GM18907 (cell line): ENCODE data around the gene CACNB4.
"Not testable (repeated sequence)": the region's sequence is repeated elsewhere in the genome, so short reads cannot be mapped to it uniquely, and the experiment has no call there.

Experiments
- ATAC-seq: cut with Tn5 transposase; IDR thresholded peaks from one replicate; pipeline ENCODE4 v1.9.1; 2021; ENCODE audit warnings: mild to moderate bottlenecking, moderate library complexity; ENCODE audit not compliant: unreplicated experiment

The CACNB4 gene

DNA sequence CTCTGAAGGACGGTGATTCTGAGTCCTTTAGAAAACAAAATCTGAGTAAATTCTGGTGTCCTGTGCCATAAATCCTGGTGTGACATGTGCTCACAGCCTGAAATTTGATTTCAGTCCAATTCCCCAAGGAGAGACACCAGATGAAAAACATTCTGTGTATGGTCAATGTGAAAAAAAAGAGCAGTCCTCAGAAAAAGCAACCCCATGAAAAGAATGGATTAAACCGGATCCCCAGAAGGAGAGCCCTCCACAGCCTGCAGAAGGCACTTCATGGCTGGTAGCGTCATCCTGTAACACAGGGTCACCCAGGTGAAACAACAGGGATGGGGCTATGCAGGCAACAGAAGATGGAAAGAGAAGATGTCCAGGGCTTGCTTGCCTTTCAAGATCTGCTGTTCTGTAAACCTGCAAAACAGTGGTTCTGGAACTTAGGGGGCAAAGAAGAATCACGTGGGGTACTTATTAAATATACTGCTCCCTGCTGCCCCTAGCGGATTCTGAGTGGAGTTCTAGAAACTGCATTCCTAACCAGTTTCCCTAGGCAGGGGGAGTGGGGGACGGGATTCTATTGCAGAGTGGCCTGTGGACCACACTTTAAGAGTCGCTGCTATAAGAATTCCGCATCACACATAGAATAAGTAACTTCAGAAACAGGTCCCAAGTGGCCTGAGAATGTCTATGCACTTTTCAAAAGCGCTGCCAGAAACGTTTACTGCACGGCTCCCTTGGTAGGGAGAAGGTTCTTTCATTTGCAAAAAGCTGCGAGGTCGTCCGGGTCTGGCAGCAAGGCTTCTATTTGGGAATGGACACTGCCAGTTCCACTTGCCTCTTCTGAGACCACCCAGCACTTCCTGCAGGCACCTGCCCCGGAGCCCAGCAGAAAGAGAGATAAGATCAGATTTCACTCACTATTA is 151.7 kb downstream of the CACNB4 start:
- ATAC-seq, result peak; percentile 86

DNA sequence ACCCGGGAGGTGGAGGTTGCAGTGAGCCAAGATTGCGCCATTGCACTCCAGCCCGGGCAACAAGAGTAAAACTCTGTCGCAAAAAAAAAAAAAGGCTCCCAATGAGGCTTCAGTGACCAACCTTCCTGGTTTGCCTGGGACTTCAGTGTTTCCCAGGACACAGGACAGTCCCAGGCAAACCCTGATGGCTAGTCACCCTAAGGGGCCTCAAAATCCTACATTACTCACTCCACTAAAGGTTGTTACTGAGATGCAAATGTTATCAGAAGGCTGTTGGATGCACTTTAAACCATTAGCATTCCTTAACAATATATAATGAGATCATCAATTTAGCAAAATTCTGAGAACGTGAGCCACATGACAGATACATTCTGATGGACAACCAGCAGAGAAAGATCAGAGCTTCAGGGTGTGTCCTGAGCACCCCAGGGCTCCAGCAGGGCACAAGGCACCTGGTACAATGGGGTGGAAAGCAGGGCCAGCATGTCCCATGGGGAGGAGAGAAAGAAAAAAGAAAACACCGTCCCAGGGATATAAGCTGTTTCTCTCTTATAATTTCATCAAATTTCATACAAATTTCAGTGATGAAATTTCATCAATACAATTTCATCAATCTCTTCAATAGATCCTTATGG is 152.5 kb downstream of the CACNB4 start:
- no peak for ATAC-seq

DNA sequence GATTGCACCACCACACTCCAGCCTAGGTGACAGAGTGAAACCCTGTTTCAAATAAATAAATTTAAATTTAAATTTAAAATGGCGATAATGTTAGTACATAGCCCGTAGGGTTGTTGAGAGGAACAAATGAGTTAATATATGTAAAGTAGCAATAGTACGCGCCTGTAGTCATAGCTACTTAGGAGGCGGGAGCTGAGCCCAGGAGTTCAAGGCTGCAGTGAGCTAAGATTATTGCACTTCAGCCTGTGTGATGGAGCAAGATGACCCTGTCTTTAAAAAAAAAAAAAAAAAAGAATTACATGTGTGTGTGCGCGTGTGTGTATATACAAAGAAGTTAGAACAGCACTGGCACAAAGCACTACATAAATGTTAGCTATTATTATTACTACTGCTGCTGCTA is 153.2 kb downstream of the CACNB4 start:
- no peak for ATAC-seq

GRCh38 chr2:151945186-151945585 is 153.7 kb downstream of the CACNB4 start:
- no peak for ATAC-seq

GRCh38 chr2:151943461-151943860 is 155.4 kb downstream of the CACNB4 start:
- ATAC-seq, result no peak

GRCh38 chr2:151942540-151943205 is 156.2 kb downstream of the CACNB4 start:
- ATAC-seq, result not testable (repeated sequence)

DNA sequence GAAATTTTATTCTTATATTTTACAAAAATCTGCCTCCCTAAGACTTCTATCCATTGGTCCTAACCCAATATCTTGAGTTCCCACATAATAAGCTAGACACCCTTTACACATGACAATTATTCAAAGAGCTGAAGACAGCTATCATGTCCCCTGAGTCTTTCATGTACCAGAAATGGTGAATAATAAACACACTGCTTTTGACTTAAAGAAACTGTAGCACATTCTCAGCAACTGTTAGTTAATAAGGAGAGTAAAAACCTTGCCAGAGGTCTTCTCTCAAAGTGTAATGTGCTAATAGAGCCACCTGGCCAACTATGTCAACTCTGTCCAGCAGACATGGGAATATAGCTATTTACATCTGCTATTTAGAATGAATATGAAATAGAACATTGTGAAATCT is 160.9 kb downstream of the CACNB4 start:
- ATAC-seq, result no peak

DNA sequence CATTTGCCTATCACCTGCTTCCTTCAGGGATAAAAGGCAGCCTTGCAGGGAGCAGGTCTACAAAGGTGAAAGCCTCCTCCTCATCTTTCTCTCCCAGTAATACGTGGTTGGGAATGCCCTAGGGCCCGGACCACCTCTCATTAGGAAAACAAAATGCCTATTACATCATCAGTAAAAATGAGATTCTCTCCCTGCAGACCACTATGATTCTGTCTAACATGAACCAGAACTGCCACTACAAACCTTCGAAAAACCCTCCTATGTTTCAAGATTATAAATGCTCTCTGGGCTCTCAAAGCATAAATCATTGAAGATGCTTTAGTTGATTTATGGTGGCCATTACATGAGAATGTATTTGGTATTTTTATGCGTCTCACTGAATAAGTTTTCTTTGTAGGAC is 162.2 kb downstream of the CACNB4 start:
- ATAC-seq, result no peak

DNA sequence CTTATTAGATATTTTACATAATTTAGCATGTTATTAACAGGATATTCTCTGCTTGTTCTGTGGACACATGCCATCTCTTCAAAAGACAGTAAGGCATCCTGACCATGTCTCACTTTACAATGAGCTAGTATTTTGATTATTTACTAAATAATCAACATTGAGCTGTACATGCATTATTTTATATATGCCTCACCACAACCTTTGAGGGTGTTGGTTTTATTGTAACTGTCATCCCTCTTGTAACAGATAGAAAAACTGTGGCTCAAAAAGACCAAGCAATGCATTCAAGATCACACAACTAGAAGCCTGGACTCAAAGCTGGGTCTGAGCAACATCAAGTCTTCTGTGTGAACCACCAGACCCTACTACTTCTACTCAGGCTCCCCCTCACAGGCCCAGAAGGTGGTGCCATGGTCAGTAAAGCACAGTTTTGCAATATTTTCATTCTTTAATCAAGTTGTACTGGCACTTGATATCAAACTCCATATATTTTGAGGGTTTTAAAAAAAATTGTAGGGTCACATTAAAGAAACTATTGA is 165.5 kb downstream of the CACNB4 start:
- ATAC-seq, result no peak

DNA sequence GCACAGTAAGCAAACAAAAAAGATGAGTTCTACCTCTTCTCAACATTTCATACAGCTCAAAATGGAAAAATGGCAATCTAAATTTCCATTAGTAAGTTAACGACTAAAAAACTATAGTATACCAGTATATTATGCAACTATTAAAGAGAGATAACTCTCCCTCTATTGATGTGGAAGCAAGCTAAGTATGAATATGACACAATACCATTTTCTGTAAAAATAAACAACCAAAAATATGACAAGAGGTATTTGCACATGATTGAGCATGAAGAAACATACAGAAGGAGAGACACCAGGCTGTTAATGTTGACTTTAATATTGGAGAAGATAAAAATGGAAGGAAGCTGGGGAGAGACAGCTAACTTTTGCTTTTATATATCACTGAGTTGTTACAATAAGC is 167.1 kb downstream of the CACNB4 start:
- no peak for ATAC-seq

DNA sequence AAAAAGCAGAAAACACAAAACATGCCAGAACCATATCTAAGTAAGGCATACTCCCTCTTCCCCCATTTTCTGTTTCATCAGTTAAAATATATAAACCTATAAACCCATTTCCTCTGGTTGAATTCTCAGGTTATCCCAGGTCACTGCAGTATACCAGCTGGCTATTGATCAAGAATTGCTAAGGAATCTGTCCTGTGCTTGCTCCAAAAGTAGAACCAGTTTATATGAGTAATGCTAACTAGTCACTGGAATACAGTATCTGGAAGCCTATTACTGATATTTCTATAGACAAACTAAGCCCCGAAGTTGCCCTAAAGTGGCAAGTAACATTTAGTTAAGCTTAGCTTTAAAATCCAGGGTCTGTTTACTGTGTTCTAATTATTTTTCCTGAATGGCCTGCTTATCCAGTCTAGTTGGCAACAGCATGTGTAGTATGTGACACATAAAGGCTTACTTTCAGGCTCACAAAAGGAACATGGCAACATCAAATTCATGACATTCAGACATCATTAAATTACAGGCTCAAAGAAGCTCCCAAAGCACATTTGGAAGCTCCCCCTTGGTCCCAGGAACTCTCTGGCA is 167.7 kb downstream of the CACNB4 start:
- ATAC-seq, result no peak

DNA sequence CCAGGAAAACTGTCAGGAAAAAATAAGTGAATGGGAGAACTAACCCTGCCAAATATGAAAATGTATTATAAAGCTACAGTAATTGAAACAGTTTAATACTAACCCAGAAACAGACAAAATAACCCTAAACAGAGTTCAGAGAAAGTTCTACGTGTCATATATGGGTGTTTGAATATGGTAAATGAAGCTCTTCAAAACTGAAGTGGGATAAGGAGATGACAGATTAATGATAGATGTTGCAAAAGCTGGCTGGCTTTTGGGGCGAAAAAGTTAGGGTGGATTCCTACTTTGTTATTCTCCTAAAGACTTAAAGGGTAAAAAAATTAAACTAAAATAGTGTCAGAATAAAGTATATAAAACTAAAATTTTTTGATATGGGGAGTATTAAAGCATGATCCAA is 168.8 kb downstream of the CACNB4 start:
- no peak for ATAC-seq

DNA sequence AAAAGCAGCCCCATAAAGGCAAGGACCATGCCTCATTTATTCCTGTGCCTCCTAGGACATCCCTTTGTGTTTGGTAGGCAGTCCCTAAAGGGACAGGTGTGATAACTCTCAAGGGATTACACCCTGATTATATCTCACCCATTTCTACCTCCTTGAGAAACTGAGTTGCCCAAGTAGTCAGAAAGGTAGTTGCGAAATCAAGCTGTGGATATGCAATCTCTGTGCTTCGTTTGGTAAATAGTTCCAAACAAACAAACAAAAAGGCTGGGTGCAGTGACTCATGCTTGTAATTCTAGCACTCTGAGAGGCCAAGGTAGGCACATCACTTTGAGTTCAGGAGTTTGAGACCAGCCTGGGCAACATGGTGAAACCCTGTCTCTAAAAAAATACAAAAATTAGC is 170.5 kb downstream of the CACNB4 start:
- ATAC-seq, result no peak

- ATAC-seq, result no peak
These were observed 171.2 kb downstream of the CACNB4 start for GRCh38 chr2:151927501-151928221.

GRCh38 chr2:151922845-151923666 is 175.8 kb downstream of the CACNB4 start:
- no peak for ATAC-seq

DNA sequence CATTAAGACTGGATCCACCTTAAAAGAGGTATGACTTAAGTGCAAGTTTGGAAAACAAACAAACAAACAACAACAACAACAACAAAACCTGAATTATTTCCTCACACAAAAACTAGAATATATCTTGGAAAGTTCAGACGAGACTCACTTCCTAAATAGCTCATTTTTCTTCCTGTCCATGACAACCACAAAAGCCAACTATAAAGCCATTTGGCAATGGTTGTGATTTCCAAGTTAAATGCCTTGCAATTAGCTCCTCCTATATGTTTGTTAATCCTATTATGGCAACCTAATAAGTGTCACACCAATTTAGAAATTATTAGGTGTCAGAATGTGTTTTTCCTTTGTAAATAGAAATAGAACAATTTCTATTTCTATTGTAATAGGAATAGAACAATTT is 179.1 kb downstream of the CACNB4 start:
- no peak for ATAC-seq

GRCh38 chr2:151918308-151918707 is 180.5 kb downstream of the CACNB4 start:
- ATAC-seq, result peak; percentile 72

GRCh38 chr2:151916632-151917031 is 182.2 kb downstream of the CACNB4 start:
- ATAC-seq, result no peak

DNA sequence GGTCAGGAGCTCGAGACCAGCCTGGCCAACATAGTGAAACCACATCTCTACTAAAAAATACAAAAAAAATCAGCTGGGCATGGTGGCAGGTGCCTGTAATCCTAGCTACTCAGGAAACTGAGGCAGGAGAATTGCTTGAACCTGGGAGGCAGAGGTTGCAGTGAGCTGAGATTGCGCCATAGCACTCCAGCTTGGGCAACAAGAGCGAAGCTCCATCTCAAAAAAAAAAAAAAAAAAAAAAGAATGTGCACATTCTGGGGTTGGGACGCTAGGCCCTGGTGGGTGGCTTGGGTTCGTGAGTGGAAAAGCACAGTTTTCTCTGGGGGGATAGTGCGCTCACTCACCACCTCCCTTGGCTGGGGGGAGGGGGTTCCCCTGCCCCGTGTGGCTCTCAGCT is 183.2 kb downstream of the CACNB4 start:
- ATAC-seq, result not testable (repeated sequence)
